Uterus (tissue), 4 donors: ENCODE data around the gene GDPGP1. TPM values are rescaled to one million over a fixed set of nuclear protein-coding genes. Genes with fewer than 3 reads are reported as not detected.

Source experiments
- DNase-seq, 2 donors: peaks; one replicate each; pipeline ENCODE4 v3.0.0-alpha.2; 2019 to 2020
- H3K27ac ChIP-seq, 2 donors: fragments of 200-600 bp; sonication (generic); 1 replicate in 1 of 2; 2 replicates in 1 of 2; pipeline ENCODE4 v1.5.1; 2016 to 2018
- H3K27me3 ChIP-seq, 2 donors: fragments of 200-600 bp; sonication (generic); one replicate each; pipeline ENCODE4 v1.5.1; 2018 to 2019; ENCODE audit warnings: control low read depth in 1 of 2
- H3K36me3 ChIP-seq, 2 donors: fragments of 200-600 bp; sonication (generic); one replicate each; pipeline ENCODE4 v1.5.1; 2019; ENCODE audit warnings: control low read depth in 1 of 2
- H3K4me1 ChIP-seq, 2 donors: fragments of 200-600 bp; sonication (generic); one replicate each; pipeline ENCODE4 v1.5.1; 2018 to 2019; ENCODE audit warnings: control low read depth in 1 of 2
- H3K4me3 ChIP-seq, 2 donors: fragments of 200-600 bp; sonication (generic); 1 replicate in 1 of 2; 2 replicates in 1 of 2; pipeline ENCODE4 v1.5.1; 2018 to 2019; ENCODE audit warnings: mild to moderate bottlenecking in 1 of 2
- H3K9me3 ChIP-seq, 2 donors: fragments of 200-600 bp; sonication (generic); one replicate each; pipeline ENCODE4 v1.5.1; 2019; ENCODE audit warnings: control low read depth in 1 of 2
- CTCF ChIP-seq, 4 experiments: fragments of 200-600 bp in 2 of 4; fragments of 450-650 bp in 2 of 4; sonication (generic) in 2 of 4; IDR thresholded peaks; one replicate each; pipeline ENCODE4 v1.5.1; 2016 to 2019; ENCODE audit warnings: antibody characterized with exemption in 4 of 4, mild to moderate bottlenecking in 2 of 4, moderate library complexity in 1 of 4
- POLR2A ChIP-seq, 2 donors: fragments of 450-650 bp; IDR thresholded peaks; one replicate each; pipeline ENCODE4 v1.6.1; 2016; ENCODE audit warnings: antibody characterized with exemption in 2 of 2, mild to moderate bottlenecking in 1 of 2, moderate library complexity in 1 of 2
- intact Hi-C: fragments of 100-400 bp; cut with DNase I; formaldehyde crosslinking; loops from one replicate; pipeline ENCODE4 v1.15.1; 2023; ENCODE audit warnings: low total_unique reads
- total RNA-seq, 4 donors: library from RNA; depleted of rRNA in 3 of 4; stranded (reverse); fragments of >200 nt in 3 of 4; gene quantifications; one replicate each; pipeline versions ENCODE4 v1.1.0 to v1.2.4, GENCODE V29; 2014 to 2023
- donor health status: DM: yes; HTN: yes; CAD: no.

The GDPGP1 gene
- total RNA-seq, 4 donors from 2014 or later: under 0.01 to 15.0 (median 4.0) TPM

- Histone ChIP-seq H3K4me3 (no peak overlapping the region), H3K36me3 (no peaks in the 10 kb centered on the region), H3K27me3 (no peaks in the 10 kb centered on the region), H3K4me1 (no peaks in the 10 kb centered on the region), H3K27ac (no peak overlapping the region), H3K9me3 (no peaks in the 10 kb centered on the region)
- intact Hi-C loops: no loop called here
- no peak for DNase-seq
- no peak for TF ChIP-seq POLR2A (IDR thresholded peaks at IDR 0.05)
- no peak for TF ChIP-seq CTCF (IDR thresholded peaks at IDR 0.05)
These were observed 23.0 kb upstream of the GDPGP1 start for GRCh38 chr15:90211009-90211408.

- Histone ChIP-seq H3K9me3 (no peaks in the 10 kb centered on the region), H3K36me3 (no peaks in the 10 kb centered on the region), H3K27ac (no peak overlapping the region), H3K27me3 (no peaks in the 10 kb centered on the region), H3K4me3 (no peak overlapping the region), H3K4me1 (no peaks in the 10 kb centered on the region)
- TF ChIP-seq POLR2A (IDR thresholded peaks at IDR 0.05) (no peak), CTCF (IDR thresholded peaks at IDR 0.05) (no peak)
- no peak for DNase-seq
- intact Hi-C loops: no loop called here
These were observed 22.4 kb upstream of the GDPGP1 start for GRCh38 chr15:90211440-90212143.

GRCh38 chr15:90212221-90213098 is 21.5 kb upstream of the GDPGP1 start:
- Histone ChIP-seq H3K9me3 (no peaks in the 10 kb centered on the region), H3K4me1 (no peaks in the 10 kb centered on the region), H3K36me3 (no peaks in the 10 kb centered on the region), H3K27me3 (no peaks in the 10 kb centered on the region), H3K4me3 (no peak overlapping the region), H3K27ac (no peak overlapping the region)
- TF ChIP-seq CTCF (IDR thresholded peaks at IDR 0.05) (no peak), POLR2A (IDR thresholded peaks at IDR 0.05) (no peak)
- intact Hi-C loops: no loop called here
- DNase-seq: no peak

GRCh38 chr15:90213122-90213817 is 20.7 kb upstream of the GDPGP1 start:
- TF ChIP-seq CTCF (IDR thresholded peaks at IDR 0.05): no peak
- no peak for TF ChIP-seq POLR2A (IDR thresholded peaks at IDR 0.05)
- Histone ChIP-seq H3K9me3 (no peaks in the 10 kb centered on the region), H3K36me3 (no peaks in the 10 kb centered on the region), H3K4me1 (no peaks in the 10 kb centered on the region), H3K27me3 (no peaks in the 10 kb centered on the region), H3K27ac (no peak overlapping the region), H3K4me3 (no peak overlapping the region)
- intact Hi-C loops: no loop called here
- no peak for DNase-seq
